ENCODE measurements around the gene BFAR.

Gene BFAR

DNA sequence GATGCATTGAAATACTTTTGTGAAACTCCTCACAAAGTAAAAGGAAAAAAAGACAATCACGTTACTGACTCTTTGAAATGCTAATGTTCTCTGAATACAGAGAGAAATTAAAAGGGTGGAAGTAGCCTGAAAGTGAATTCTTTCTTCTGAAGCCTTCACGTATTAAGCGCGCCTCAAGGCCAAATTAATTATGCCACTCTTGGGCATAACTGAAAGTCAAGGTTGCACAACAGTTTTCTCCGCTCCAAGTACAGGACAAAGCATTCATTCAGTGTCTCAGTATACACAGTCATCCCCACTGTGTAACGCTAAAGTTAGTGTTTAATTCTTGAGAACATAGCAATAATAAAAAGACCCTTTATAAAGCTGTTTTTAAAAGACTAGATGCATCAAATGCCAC lies 24.1 kb upstream of the BFAR start:
- Histone ChIP-seq H3K27me3 (ENCODE audit: insufficient read depth, poor library complexity, severe bottlenecking) (no peaks in the 10 kb centered on the region), H3K27ac (replicated peaks) (no peak overlapping the region), H3K4me3 (replicated peaks; ENCODE audit: insufficient read depth, low read length) (no peak overlapping the region)
- TF ChIP-seq POLR2AphosphoS5 (IDR thresholded peaks at IDR 0.05; ENCODE audit: low read depth), result no peak
- TF ChIP-seq, protein P1, sequence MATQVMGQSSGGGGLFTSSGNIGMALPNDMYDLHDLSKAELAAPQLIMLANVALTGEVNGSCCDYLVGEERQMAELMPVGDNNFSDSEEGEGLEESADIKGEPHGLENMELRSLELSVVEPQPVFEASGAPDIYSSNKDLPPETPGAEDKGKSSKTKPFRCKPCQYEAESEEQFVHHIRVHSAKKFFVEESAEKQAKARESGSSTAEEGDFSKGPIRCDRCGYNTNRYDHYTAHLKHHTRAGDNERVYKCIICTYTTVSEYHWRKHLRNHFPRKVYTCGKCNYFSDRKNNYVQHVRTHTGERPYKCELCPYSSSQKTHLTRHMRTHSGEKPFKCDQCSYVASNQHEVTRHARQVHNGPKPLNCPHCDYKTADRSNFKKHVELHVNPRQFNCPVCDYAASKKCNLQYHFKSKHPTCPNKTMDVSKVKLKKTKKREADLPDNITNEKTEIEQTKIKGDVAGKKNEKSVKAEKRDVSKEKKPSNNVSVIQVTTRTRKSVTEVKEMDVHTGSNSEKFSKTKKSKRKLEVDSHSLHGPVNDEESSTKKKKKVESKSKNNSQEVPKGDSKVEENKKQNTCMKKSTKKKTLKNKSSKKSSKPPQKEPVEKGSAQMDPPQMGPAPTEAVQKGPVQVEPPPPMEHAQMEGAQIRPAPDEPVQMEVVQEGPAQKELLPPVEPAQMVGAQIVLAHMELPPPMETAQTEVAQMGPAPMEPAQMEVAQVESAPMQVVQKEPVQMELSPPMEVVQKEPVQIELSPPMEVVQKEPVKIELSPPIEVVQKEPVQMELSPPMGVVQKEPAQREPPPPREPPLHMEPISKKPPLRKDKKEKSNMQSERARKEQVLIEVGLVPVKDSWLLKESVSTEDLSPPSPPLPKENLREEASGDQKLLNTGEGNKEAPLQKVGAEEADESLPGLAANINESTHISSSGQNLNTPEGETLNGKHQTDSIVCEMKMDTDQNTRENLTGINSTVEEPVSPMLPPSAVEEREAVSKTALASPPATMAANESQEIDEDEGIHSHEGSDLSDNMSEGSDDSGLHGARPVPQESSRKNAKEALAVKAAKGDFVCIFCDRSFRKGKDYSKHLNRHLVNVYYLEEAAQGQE (IDR thresholded peaks at IDR 0.05; ENCODE audit: insufficient replicate concordance, low read depth), result no peak
- TF ChIP-seq GABPA (IDR thresholded peaks at IDR 0.05; ENCODE audit: low read depth), result no peak
- no peak for TF ChIP-seq SPI1 (IDR thresholded peaks at IDR 0.05; ENCODE audit: borderline replicate concordance, low read depth)
- TF ChIP-seq CTCF (IDR thresholded peaks at IDR 0.05; ENCODE audit: insufficient read depth, low read length), result no peak
- no peak for DNase-seq (ENCODE audit: low read depth in 1 of 2, low spot score in 1 of 2)

GRCh38 chr16:14609716-14610115 lies 23.0 kb upstream of the BFAR start:
- H3K4me3 ChIP-seq (replicated peaks; ENCODE audit: insufficient read depth, low read length), result no peak overlapping the region

DNA sequence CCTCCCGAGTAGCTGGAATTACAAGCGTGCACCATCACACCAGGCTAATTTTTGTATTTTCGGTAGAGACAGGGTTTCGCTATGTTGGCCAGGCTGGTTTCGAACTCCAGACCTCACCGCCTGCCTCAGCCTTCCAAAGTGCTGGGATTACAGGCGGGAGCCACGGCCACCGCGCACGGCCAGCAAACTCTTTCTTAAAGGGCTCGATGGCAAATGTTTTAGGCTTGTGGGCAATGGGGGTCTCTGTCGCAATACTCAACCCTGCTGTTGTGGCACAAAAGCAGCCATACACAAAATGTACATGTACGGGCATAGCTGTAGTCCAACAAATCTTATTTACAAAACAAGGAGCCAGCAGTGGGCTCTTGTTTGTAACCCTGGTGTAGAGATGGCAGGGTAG lies 21.1 kb upstream of the BFAR start:
- Histone ChIP-seq H3K27ac (replicated peaks) (no peak overlapping the region), H3K4me3 (replicated peaks; ENCODE audit: insufficient read depth, low read length) (no peak overlapping the region), H3K27me3 (ENCODE audit: insufficient read depth, poor library complexity, severe bottlenecking) (no peaks in the 10 kb centered on the region)
- DNase-seq (ENCODE audit: low read depth in 1 of 2, low spot score in 1 of 2), result no peak
- TF ChIP-seq, protein P1 (IDR thresholded peaks at IDR 0.05; ENCODE audit: insufficient replicate concordance, low read depth), result no peak
- TF ChIP-seq POLR2AphosphoS5 (IDR thresholded peaks at IDR 0.05; ENCODE audit: low read depth), result no peak
- no peak for TF ChIP-seq CTCF (IDR thresholded peaks at IDR 0.05; ENCODE audit: insufficient read depth, low read length)
- no peak for TF ChIP-seq SPI1 (IDR thresholded peaks at IDR 0.05; ENCODE audit: borderline replicate concordance, low read depth)
- no peak for TF ChIP-seq GABPA (IDR thresholded peaks at IDR 0.05; ENCODE audit: low read depth)

More at GRCh38 chr16:14609716-14610115, 23.0 kb upstream of the BFAR start:
- no peak for DNase-seq (ENCODE audit: low read depth in 1 of 2, low spot score in 1 of 2)
- no peaks in the 10 kb centered on the region for H3K27me3 ChIP-seq (ENCODE audit: insufficient read depth, poor library complexity, severe bottlenecking)
- H3K27ac ChIP-seq (replicated peaks), result no peak overlapping the region
- TF ChIP-seq POLR2AphosphoS5 (IDR thresholded peaks at IDR 0.05; ENCODE audit: low read depth) (no peak), CTCF (IDR thresholded peaks at IDR 0.05; ENCODE audit: insufficient read depth, low read length) (no peak), GABPA (IDR thresholded peaks at IDR 0.05; ENCODE audit: low read depth) (no peak), SPI1 (IDR thresholded peaks at IDR 0.05; ENCODE audit: borderline replicate concordance, low read depth) (no peak)
- TF ChIP-seq, protein P1 (IDR thresholded peaks at IDR 0.05; ENCODE audit: insufficient replicate concordance, low read depth), result no peak

All from HL-60 (cell line).